ENCODE data around the gene HCFC1. TPM values are rescaled to one million over a fixed set of nuclear protein-coding genes. Genes with fewer than 3 reads are reported as not detected.

HCFC1 gene
- total and polyA plus RNA-seq, 11 donors: 11.8 to 72.6 (median 33.8) TPM

GRCh38 chrX:153954558-153955227, 16.9 kb downstream of the HCFC1 start:
- DNase-seq (peak in 1 of 5 donors; percentile 27), ATAC-seq (no peak)
- Histone ChIP-seq H3K4me3 (no peak overlapping the region), H3K27ac (peak overlapping the region in 1 of 12 donors; percentile 86), H3K9me3 (no peaks in the 10 kb centered on the region), H3K27me3 (no peaks in the 10 kb centered on the region), H3K4me1 (peaks cover 0 to 14% (median 3%) of the 10 kb centered on the region in 12 donors), H3K36me3 (peaks cover 0 to 100% (median 85%) of the 10 kb centered on the region in 9 donors)
- TF ChIP-seq POLR2A (IDR thresholded peaks at IDR 0.05): no peak
- TF ChIP-seq, protein P1, sequence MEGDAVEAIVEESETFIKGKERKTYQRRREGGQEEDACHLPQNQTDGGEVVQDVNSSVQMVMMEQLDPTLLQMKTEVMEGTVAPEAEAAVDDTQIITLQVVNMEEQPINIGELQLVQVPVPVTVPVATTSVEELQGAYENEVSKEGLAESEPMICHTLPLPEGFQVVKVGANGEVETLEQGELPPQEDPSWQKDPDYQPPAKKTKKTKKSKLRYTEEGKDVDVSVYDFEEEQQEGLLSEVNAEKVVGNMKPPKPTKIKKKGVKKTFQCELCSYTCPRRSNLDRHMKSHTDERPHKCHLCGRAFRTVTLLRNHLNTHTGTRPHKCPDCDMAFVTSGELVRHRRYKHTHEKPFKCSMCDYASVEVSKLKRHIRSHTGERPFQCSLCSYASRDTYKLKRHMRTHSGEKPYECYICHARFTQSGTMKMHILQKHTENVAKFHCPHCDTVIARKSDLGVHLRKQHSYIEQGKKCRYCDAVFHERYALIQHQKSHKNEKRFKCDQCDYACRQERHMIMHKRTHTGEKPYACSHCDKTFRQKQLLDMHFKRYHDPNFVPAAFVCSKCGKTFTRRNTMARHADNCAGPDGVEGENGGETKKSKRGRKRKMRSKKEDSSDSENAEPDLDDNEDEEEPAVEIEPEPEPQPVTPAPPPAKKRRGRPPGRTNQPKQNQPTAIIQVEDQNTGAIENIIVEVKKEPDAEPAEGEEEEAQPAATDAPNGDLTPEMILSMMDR (IDR thresholded peaks at IDR 0.05): no peak
- 93 to 98% (median 95%) methylated on average over 21 to 44 of the region's 44 CpGs for WGBS, 4 donors
- intact Hi-C loops (cut with DNase I): loop anchor here in 7 of 10 donors (2.0 to 10.0 kb wide), 3 partner anchors 192 to 420 kb away; partner anchors contain the start of gene PLXNB3 (in 5 of the 7)

DNA sequence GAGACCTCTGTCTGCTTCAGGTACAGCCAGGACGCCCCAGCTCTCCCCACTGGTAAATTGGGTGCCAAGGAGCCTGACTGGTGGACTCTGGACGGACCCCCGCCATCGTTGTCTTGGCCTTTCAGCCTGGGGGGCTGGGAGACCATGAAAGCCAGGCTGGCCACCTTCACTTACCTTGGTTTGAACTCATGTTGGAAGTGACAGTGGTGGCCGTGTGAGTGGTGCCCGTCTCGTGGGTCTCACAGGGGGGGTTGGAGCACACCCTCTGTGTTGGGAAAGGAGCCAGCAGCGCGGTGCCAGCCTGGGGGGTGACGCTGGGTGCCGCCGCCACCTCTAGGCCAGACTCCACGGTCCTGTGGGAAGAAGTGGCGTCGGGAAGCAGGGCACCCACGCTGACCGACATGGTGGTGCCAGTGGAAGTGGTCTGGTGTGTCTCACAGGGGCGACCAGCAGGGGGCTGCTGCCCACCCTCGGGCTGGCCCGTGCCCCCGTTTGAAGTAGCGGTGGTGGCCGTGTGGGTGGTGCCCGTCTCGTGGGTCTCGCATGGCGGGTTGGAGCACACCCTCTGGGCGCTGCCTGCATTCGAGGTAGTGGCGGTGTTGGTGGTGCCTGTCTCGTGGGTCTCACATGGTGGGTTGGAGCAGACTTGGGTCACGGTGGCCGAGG, 17.6 kb downstream of the HCFC1 start:
- TF ChIP-seq, protein P1 (IDR thresholded peaks at IDR 0.05): no peak
- TF ChIP-seq POLR2A (IDR thresholded peaks at IDR 0.05): no peak
- Histone ChIP-seq H3K9me3 (no peaks in the 10 kb centered on the region), H3K4me3 (no peak overlapping the region), H3K4me1 (peaks cover 0 to 19% (median 5%) of the 10 kb centered on the region in 12 donors), H3K27ac (peak overlapping the region in 3 of 12 donors; percentile 52 to 86 (median 72)), H3K36me3 (peaks cover 0 to 100% (median 79%) of the 10 kb centered on the region in 9 donors), H3K27me3 (no peaks in the 10 kb centered on the region)
- intact Hi-C loops (cut with DNase I): loop anchor here (1.0 to 10.0 kb wide), 6 partner anchors 189 to 995 kb away; partner anchors contain the start of gene PLXNB3 (in 9 of the 10)
- ATAC-seq: no peak
- 84 to 85% (median 85%) methylated on average over 17 to 33 of the region's 33 CpGs for WGBS, 4 donors
- peak in 1 of 5 donors; percentile 46 for DNase-seq

DNA sequence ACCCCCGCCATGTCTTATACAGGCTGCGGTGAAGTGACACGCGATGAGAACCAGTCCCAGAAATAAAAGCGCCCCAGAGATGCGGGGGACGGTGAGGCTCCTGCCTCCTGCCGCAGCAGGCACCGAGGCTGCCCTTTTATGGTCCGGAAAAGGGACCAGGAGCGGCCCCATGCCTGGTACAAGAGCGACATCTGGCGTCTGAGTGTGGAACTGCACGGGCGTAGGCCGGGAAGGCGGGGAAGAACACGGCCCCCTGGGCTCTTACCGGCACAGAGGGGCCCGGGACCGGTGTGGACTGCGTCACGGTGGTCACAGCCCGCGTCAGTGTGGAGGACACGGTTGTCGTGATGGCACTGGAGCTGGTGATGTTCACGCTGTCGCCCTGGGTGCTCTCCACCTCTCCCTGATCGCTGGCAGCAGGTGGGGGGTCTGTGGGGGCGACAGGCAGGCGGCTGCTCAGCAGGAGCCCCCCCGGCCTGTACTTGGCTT, 18.2 kb downstream of the HCFC1 start:
- Histone ChIP-seq H3K27me3 (no peaks in the 10 kb centered on the region), H3K4me3 (no peak overlapping the region), H3K27ac (peak overlapping the region in 7 of 12 donors; percentile 32 to 86 (median 49)), H3K36me3 (peaks cover 0 to 96% (median 72%) of the 10 kb centered on the region in 9 donors), H3K4me1 (peaks cover 0 to 26% (median 5%) of the 10 kb centered on the region in 12 donors), H3K9me3 (no peaks in the 10 kb centered on the region)
- DNase-seq (peak; percentile 60 to 77 (median 65)), ATAC-seq (peak; percentile 34 to 76 (median 68))
- WGBS, 4 donors: 18 to 40% (median 29%) methylated on average over 2 to 33 of the region's 33 CpGs
- intact Hi-C loops (cut with DNase I): loop anchor here in 9 of 10 donors (1.0 to 10.0 kb wide), 5 partner anchors 189 to 995 kb away; partner anchors contain the start of gene PLXNB3 (in 9 of the 9)
- no peak for TF ChIP-seq POLR2A (IDR thresholded peaks at IDR 0.05)
- TF ChIP-seq, protein P1 (IDR thresholded peaks at IDR 0.05): peak; percentile 78 to 99 (median 88)
